Upper lobe of right lung (tissue), 1 donor: ENCODE measurements around the gene NR1I3. TPM values are rescaled to one million over a fixed set of nuclear protein-coding genes. Genes with fewer than 3 reads are reported as not detected.
"Not testable (repeated sequence)": the region's sequence is repeated elsewhere in the genome, so short reads cannot be mapped to it uniquely, and the experiment has no call there.

Experiments
- ATAC-seq: fragments of 200-7000 bp; cut with Tn5 transposase; one replicate; pipeline ENCODE4 v1.9.1; 2020; ENCODE audit warnings: mild to moderate bottlenecking, moderate library complexity
- DNase-seq: peaks from one replicate; pipeline ENCODE4 v3.0.0-alpha.2; 2020
- H3K27ac ChIP-seq: fragments of 200-600 bp; one replicate; pipeline ENCODE4 v1.8.0; 2022
- H3K27me3 ChIP-seq: fragments of 200-600 bp; one replicate; pipeline ENCODE4 v1.8.0; 2022; ENCODE audit warnings: mild to moderate bottlenecking
- H3K36me3 ChIP-seq: fragments of 200-600 bp; one replicate; pipeline ENCODE4 v1.8.0; 2022
- H3K4me1 ChIP-seq: fragments of 200-600 bp; one replicate; pipeline ENCODE4 v1.8.0; 2022
- H3K4me3 ChIP-seq: fragments of 200-600 bp; one replicate; pipeline ENCODE4 v1.8.0; 2022; ENCODE audit warnings: mild to moderate bottlenecking
- H3K9me3 ChIP-seq: fragments of 200-600 bp; one replicate; pipeline ENCODE4 v1.8.0; 2022
- intact Hi-C: fragments of 100-400 bp; cut with DNase I; formaldehyde crosslinking; loops from one replicate; pipeline ENCODE4 v1.11.0; 2022
- total RNA-seq: library from RNA; stranded (reverse); fragmentation: NEBNext Ultra II Directional; extraction: Animal tissue kit (Norgen Biotek cat#: 25700); gene quantifications from one replicate; pipeline ENCODE4 v1.2.1, GENCODE V29; 2021
- TF ChIP-seq, protein P1 (sequence below): fragments of 200-600 bp; IDR thresholded peaks from one replicate; pipeline ENCODE4 v1.8.0; 2022; ENCODE audit warnings: antibody characterized with exemption
- donor health status: DM: no; HTN: yes; CAD: no; lungs with severe emphysema.

Gene NR1I3
- total RNA-seq, 1 donor from 2014 or later = not detected

DNA sequence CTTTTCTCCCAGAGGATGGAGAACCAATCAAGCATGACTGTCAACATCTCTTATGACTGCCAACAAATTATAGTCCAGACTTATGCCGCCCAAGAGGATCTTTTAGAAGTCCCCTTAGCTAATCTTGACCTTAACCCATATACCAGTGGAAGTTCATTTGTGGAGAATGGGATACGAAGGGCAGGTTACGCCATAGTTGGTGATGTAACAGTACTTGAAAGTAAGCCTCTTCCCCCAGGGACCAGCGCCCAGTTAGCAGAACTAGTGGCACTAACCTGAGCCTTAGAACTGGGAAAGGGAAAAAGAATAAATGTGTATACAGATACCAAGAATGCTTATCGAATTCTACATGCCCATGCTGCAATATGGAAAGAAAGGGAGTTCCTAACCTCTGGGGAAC, 17.3 kb upstream of the NR1I3 start:
- H3K36me3 ChIP-seq, DNase-seq, ATAC-seq, H3K4me3 ChIP-seq, intact Hi-C loops, H3K9me3 ChIP-seq, H3K4me1 ChIP-seq: not testable (repeated sequence)
- H3K27ac ChIP-seq = peak overlapping the region; percentile 42
- peaks cover 27% of the 10 kb centered on the region for H3K27me3 ChIP-seq

DNA sequence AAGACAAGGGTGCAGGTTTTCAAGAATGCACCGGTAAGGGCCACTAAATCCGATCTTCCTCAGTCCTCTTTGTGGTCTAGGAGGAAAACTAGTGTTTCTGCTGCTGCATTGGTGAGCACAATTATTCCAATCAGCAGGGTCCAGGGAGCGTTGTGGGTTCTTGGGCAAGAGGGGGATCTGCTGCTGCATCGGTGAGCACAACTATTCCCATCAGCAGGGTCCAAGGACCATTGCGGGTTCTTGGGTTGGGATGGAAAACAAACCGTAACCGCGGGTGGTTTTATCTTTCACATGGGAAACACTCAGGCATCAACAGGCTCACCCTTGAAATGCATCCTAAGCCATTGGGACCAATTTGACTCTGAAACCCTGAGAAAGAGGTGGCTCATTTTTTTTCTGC, 13.6 kb upstream of the NR1I3 start:
- Histone ChIP-seq H3K4me1 (no peaks in the 10 kb centered on the region), H3K27me3 (no peaks in the 10 kb centered on the region), H3K27ac (no peak overlapping the region), H3K4me3 (no peak overlapping the region), H3K9me3 (no peaks in the 10 kb centered on the region), H3K36me3 (no peaks in the 10 kb centered on the region)
- intact Hi-C loops = no loop called here
- DNase-seq (peak; percentile 25), ATAC-seq (no peak)
- TF ChIP-seq, protein P1, sequence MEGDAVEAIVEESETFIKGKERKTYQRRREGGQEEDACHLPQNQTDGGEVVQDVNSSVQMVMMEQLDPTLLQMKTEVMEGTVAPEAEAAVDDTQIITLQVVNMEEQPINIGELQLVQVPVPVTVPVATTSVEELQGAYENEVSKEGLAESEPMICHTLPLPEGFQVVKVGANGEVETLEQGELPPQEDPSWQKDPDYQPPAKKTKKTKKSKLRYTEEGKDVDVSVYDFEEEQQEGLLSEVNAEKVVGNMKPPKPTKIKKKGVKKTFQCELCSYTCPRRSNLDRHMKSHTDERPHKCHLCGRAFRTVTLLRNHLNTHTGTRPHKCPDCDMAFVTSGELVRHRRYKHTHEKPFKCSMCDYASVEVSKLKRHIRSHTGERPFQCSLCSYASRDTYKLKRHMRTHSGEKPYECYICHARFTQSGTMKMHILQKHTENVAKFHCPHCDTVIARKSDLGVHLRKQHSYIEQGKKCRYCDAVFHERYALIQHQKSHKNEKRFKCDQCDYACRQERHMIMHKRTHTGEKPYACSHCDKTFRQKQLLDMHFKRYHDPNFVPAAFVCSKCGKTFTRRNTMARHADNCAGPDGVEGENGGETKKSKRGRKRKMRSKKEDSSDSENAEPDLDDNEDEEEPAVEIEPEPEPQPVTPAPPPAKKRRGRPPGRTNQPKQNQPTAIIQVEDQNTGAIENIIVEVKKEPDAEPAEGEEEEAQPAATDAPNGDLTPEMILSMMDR = no peak

DNA sequence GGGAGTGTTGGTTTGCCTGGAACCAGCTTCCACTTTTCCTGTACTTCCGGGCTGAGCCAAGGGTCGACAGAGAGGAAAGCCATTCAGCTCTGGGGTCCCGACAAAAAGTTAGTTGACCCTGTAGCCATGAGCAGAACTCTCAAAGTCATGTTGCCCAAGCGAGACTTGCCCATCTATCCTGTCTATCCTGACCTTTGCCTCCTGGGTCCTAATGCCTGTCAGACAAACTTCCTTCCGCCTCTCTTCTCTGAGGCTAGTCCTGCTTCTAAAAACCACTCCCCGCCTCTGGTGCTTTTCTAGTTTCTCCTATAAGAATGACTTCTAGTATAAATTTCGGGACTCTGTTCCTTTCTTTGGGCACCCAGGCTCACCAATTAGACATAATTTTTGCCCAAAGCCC, 12.8 kb upstream of the NR1I3 start:
- H3K4me1 ChIP-seq = no peaks in the 10 kb centered on the region
- DNase-seq = no peak
- H3K27ac ChIP-seq = no peak overlapping the region
- no peaks in the 10 kb centered on the region for H3K36me3 ChIP-seq
- TF ChIP-seq, protein P1 = no peak
- H3K9me3 ChIP-seq = no peaks in the 10 kb centered on the region
- ATAC-seq = no peak
- H3K4me3 ChIP-seq = no peak overlapping the region
- H3K27me3 ChIP-seq = no peaks in the 10 kb centered on the region
- intact Hi-C loops = no loop called here

DNA sequence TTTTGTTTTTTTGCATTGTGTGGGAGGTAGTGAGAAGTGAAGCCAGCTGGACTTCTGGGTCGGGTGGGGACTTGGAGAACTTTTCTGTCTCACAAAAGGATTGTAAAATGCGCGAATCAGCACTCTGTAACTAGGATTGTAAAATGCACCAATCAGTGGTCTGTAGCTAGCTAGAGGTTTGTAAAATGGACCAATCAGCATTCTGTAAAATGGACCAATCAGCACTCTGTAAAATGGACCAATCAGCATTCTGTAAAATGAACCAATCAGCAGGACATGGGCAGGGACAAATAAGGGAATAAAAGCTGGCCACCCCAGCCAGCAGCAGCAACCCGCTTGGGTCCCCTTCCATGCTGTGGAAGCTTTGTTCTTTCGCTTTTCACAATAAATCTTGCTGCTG, 12.1 kb upstream of the NR1I3 start:
- H3K9me3 ChIP-seq, H3K4me1 ChIP-seq, H3K27me3 ChIP-seq, DNase-seq, H3K4me3 ChIP-seq, ATAC-seq, intact Hi-C loops, H3K36me3 ChIP-seq, H3K27ac ChIP-seq: not testable (repeated sequence)

DNA sequence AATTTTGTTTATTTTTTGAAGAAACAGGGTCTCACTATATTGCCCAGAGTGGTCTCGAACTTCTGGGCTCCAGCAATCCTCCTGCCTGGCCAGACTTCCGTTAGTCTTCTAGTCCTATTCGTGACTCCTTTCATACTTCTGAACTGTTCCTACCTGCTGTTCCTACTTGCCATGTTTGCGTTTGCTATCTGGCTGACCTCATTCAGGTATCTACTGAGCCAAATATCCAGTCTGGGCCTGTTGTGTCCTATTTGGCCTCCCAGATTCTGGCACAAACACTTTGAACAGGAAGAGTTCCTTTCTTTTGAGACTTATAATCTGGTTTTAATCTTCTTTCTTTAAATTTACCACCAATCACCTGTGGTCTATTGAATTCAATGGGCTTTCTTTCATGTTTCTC, 6.9 kb upstream of the NR1I3 start:
- Histone ChIP-seq H3K4me3 (no peak overlapping the region), H3K27me3 (no peaks in the 10 kb centered on the region), H3K4me1 (no peaks in the 10 kb centered on the region), H3K36me3 (no peaks in the 10 kb centered on the region), H3K9me3 (no peaks in the 10 kb centered on the region), H3K27ac (no peak overlapping the region)
- peak; percentile 31 for ATAC-seq
- TF ChIP-seq, protein P1 = no peak
- no peak for DNase-seq
- intact Hi-C loops = no loop called here

DNA sequence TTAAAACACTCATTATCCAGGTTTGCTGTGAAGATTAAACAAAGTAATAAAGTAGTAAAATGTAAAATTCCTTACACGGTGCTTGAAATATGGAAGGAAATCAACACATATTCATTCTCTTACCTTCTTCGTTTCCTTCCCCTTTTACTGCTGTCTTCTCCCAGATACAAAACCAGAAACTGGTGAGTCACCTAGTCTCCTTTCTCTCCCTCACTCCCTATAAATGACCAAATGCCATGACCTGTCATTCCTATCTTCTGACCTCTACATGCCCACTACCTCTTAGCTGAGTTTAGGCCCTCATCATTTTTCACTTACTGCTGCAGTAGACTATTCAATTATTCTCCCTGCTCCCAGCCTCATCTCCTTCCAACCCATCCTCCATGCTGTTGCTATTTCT, 4.3 kb upstream of the NR1I3 start:
- Histone ChIP-seq H3K4me3 (no peak overlapping the region), H3K9me3 (no peaks in the 10 kb centered on the region), H3K27ac (no peak overlapping the region), H3K4me1 (no peaks in the 10 kb centered on the region), H3K27me3 (no peaks in the 10 kb centered on the region), H3K36me3 (no peaks in the 10 kb centered on the region)
- TF ChIP-seq, protein P1 = no peak
- DNase-seq (no peak), ATAC-seq (no peak)
- intact Hi-C loops = no loop called here

DNA sequence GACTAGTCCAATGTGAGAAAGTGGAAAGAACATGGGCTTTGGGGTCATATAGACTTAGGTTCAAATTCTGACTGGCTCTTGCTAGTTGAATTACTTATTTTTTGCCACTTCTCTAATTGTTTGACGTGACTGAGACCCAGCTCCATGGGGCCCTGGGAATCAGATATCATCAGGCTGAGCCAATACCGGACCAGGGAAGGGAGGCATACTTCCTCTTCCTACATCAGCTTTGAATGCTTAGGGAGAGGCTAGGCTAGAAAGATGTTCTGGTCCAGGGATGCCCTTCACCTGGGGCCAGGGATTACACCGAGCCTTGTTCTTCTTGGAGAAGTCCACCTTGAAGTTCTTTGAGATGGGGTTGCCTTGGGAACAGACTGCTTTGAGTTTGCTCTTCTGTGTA, 3.7 kb upstream of the NR1I3 start:
- Histone ChIP-seq H3K4me1 (no peaks in the 10 kb centered on the region), H3K9me3 (no peaks in the 10 kb centered on the region), H3K4me3 (no peak overlapping the region), H3K27ac (no peak overlapping the region), H3K36me3 (no peaks in the 10 kb centered on the region), H3K27me3 (no peaks in the 10 kb centered on the region)
- intact Hi-C loops = no loop called here
- DNase-seq (no peak), ATAC-seq (no peak)
- TF ChIP-seq, protein P1 = no peak
